T-helper 1 cell treated with Interleukin-12 subunit alpha and Interleukin-12 subunit beta and Interleukin-4 antibody, amounts not matched to agents 30 ng/mL and 1 ng/mL, for 36 hours (primary cell): Measurements from ENCODE around the gene RALGAPA2. TPM values are rescaled to one million over a fixed set of nuclear protein-coding genes. Genes with fewer than 3 reads are reported as not detected.

ENCODE experiments used
- intact Hi-C: fragments of 100-400 bp; cut with micrococcal nuclease; formaldehyde crosslinking; loops from one replicate; pipeline ENCODE4 v1.15.1; 2024
- total RNA-seq: library from RNA; stranded (reverse); gene quantifications from 2 replicates; pipeline ENCODE4 v1.2.3, GENCODE V29; 2022

Gene RALGAPA2
- total RNA-seq, 1 donor from 2014 or later: 28.6 TPM

GRCh38 chr20:20685635-20686034 lies 26.8 kb downstream of the RALGAPA2 start:
- intact Hi-C loops: no loop called here

DNA sequence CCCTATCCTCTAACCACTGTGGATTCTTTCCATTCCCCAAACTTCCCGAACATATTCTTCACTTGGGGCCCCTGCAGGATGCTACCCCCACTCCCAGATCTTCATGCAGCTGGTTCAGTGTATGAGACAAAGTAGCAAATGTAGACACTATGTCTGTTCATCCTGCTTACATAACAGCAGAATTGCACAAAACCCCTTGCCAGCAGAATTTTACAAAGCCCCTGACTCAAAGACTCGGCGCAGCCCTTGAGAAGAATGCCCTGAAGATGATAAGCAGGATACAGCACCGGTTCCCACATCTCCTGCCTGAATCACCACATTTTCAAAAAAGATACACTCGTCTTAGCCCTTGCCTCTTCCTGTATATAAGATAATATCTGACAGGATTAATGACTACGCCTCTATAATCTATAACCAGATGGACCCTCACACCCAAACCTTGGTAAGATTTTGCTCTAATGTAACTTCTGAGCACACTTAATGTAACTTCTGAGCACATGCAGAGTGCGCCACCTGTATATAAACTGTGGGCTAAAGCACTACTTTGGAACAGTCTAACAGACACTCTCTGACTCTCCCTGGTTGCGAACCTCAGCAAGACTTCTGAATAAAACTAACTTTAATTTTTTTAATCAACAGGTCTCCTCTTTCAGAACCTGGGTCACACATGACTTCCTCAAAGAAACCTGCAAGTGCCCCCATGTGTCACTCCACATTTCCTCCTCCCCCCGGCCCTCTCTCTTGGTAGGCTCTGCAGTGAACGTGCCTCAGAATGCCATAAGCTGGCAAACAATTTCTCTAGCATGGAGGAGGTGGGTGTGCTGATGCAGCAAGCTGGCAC lies 28.7 kb downstream of the RALGAPA2 start:
- intact Hi-C loops: no loop called here

GRCh38 chr20:20683020-20683419 lies 29.4 kb downstream of the RALGAPA2 start:
- intact Hi-C loops: no loop called here

- intact Hi-C loops: no loop called here
Measured at GRCh38 chr20:20680991-20681508, 31.4 kb downstream of the RALGAPA2 start.

- intact Hi-C loops: no loop called here
Measured at GRCh38 chr20:20679316-20679715, 33.1 kb downstream of the RALGAPA2 start.

DNA sequence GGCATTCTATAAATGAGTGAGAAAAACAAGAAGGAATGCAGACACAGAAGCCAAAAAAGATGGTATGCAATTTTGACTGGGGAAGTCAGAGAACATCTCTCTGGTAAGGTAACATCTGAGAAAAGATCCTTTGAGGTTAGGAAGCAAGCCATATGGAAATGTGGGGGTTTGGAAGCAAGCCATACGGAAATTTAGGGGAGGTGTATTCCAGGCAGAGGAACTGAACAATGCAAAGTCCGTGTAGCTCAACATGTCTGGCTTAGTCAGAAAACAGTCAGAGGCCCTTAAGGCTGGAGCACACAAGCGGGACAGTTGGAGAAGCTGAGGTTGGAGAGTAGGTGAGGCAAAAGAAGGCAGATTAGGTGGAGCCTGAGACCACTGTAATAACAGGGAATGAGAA lies 35.3 kb downstream of the RALGAPA2 start:
- intact Hi-C loops: no loop called here

- intact Hi-C loops: no loop called here
Measured at GRCh38 chr20:20668639-20669038, 43.8 kb downstream of the RALGAPA2 start.

DNA sequence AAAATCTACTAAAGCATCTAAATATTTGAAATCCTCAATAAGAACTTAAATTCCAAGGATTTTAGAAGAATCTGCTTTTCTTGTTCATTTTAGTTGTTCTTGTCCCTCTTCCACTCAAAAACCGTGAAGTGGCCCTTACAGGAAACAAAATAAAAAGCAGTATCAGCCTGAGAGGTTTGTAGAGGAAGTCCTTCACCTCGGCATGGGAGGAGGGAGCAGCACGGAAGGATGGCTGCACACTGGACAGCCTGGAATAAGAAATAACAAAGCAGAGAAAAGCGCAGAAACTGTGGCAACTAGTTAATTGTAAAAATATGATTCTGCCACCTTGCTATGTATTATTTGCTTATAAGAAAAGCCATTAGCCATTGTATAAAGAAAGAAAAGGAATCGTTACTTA lies 46.1 kb downstream of the RALGAPA2 start:
- intact Hi-C loops: no loop called here

DNA sequence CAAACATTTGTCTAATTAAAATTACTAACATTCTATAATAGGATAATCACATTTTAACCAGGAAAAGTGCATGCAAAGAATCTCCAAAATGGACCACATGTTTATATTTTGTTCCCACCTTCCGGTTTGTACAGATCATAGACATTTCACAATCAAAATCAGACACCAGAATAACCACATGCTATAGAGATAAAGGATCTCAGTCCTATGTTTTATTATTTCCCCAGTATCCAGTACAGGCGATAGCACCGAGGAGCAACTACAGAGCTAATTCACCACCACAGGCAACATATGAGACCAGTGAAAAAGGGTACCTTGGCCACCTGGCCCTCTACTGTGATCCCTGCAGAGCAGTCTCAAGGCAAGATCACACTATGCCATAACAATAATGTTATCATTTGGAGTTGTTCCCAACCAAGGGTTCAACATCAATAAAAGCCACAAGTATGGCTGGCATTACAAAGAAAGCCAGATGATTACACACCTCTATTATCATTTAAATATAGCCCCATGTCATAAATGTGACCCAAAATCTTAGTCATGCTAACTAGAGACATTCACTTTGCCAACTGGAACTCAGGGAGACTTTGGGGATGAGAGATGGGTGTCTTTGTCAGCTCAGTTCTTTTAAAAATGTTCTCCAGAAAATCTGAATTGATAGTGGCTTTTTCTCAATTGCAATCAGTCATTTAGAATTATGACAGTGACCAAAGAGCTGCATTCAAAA lies 46.7 kb downstream of the RALGAPA2 start:
- intact Hi-C loops: loop anchor here (2.0 kb wide), 1 partner anchor 45 kb away; no protein-coding TSS in a partner anchor

- intact Hi-C loops: loop anchor here (1.0 to 2.0 kb wide), 2 partner anchors 46 to 160 kb away; no protein-coding TSS in a partner anchor
Measured at GRCh38 chr20:20664795-20665589, 47.5 kb downstream of the RALGAPA2 start.

DNA sequence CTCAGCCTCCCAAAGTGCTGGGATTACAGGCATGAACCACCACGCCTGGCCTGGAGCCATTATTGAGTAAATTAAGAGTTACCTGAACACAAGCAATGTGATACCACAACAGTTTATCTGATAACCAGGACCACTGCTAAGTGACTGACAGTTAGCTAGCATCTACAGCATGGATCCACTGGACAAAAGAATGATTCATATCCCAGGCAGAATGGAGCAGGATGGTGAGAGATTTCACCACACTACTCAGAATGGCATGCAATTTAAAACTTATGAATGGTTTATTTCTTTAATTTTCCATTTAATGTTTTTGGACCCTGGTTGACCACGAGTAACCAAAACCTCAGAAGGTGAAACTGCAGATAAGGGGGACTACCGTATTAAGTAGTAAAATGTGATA lies 48.6 kb downstream of the RALGAPA2 start:
- intact Hi-C loops: loop anchor here (1.0 to 2.0 kb wide), 2 partner anchors 47 to 161 kb away; no protein-coding TSS in a partner anchor

DNA sequence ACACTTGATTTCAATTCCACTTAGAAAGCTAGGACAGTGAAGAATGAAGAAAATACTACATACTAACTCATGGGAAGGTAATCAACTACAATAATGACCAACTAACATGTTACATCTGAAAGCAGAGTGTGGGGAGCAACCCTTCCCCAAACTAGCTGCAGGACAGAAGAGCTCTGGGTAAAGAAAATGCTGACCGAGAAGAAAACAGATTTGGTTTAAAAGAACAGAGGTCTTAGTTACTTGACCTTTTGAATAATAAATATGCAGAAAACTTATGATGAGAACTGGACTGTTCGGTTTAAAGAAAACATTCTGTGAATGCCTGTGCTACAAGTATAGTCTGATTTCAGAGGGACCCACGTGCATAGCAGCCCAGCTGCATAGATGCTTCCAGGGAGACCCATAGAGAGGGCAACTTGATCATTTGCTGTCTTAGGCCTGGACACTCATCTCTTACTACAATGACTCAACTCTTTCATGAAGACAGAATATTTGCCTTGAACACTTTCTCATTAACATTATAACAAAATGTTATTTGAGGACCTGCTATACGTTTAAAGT lies 53.5 kb downstream of the RALGAPA2 start:
- intact Hi-C loops: no loop called here

DNA sequence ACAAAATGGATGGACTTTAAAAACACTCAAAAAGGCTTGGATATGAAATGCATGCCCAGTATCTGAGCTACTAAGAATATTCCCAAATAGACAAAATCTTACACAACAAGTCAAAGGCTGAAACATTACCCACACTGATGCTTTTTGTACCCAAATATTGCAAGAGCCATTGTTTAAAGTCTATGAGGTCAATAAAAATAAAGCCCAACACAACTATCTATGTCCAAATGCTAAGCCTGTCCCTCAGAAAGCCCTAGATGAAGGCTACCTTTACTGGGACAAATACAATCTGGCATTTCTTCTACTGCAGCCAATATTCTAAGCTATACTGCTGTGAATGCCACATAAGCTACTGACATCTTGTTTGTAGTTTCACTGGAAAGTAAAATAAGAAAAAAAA lies 54.3 kb downstream of the RALGAPA2 start:
- intact Hi-C loops: no loop called here

GRCh38 chr20:20657092-20657491 lies 55.4 kb downstream of the RALGAPA2 start:
- intact Hi-C loops: no loop called here

- intact Hi-C loops: no loop called here
Measured at GRCh38 chr20:20655883-20656282, 56.6 kb downstream of the RALGAPA2 start.

GRCh38 chr20:20649945-20650344 lies 62.5 kb downstream of the RALGAPA2 start:
- intact Hi-C loops: no loop called here

DNA sequence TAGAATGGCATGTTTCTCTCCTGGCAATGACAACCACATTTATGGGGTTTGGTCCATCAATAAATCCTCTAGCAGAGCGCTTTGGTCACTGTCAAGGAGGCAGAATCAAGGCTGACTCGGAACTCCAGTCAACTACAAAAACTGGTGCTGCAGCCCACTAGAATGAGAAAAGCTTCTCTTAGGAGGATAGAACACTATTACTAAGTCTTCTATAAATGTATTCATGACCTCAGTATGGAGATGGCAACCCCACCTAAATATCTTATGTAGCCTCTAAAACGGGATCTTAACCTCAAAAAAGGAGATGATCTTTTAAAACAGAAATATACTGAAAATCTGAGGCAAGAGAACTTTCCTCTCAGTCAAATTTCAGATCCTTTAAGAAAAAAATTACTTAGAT lies 68.5 kb downstream of the RALGAPA2 start:
- intact Hi-C loops: no loop called here

DNA sequence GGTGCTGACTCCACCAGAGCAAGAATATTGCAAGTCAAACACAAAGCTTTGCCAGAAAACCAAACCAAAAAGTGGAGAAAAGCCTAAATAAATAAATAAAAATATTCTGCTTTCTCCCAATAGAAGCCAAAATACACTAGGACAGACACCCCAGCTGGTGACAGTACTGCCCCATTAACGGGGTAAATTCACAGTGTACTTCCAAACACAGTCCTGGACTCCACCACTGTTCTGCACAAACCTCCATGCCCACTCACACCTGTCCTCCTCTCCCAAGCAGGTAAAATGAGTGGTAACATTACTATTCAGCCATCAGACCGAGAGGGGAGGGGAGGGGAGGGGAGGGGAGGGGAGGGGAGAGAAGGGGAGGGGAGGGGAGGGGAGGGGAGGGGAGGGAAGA lies 70.7 kb downstream of the RALGAPA2 start:
- intact Hi-C loops: no loop called here

GRCh38 chr20:20638878-20639277 lies 73.6 kb downstream of the RALGAPA2 start:
- intact Hi-C loops: no loop called here

DNA sequence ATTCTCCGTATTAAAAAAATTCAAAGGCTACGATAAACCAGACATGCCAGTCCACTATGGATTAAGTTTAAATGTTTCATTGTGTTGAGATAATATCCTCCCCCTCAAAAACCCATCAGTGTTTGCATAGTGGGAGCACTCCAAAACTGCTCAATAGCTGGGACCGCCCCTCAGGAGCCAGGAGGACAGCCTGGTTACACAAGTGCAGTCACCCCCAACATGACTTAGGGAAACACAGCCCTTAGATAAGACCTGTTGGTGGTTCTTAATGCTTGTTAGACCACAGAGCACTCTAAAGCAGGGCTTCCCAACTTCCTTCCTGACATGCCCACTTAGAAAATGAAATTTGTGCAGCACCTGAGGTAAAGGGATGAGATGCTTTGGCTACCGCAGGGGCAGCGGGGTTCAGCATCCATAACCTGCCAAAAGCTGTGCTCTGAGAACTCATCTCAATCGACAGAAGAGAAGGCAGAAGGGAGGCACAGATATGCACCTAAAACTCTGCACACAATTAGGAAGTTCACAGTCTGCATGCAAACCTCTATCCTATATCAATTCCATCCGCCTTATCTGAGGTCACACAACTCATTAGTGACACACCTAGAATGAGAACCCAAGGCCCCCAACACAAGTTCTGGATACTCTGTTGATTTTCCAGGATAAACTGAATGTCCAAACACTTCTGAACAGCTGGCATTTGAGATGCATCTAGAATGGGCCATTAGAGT lies 74.3 kb downstream of the RALGAPA2 start:
- intact Hi-C loops: no loop called here
